OCI-LY1 (cell line): ENCODE measurements around the gene POU6F2.

Experiments used
- CTCF ChIP-seq: fragments of 200-600 bp; sonication (generic), shearing (Covaris generic); IDR thresholded peaks from 2 replicates; pipeline ENCODE4 v1.5.1; 2017; ENCODE audit warnings: mild to moderate bottlenecking, antibody characterized with exemption, low read length, moderate library complexity, mixed read lengths
- EZH2 ChIP-seq: fragments of 200-600 bp; sonication (generic), shearing (Covaris generic); IDR thresholded peaks from 2 replicates; pipeline ENCODE4 v1.8.0; 2017; ENCODE audit warnings: borderline replicate concordance, mixed run types, mild to moderate bottlenecking, antibody characterized with exemption, low read length, moderate library complexity, mixed read lengths

GRCh38 chr7:39184391-39184790 lies 206.7 kb downstream of the POU6F2 start:
- no peak for TF ChIP-seq CTCF
- no peak for TF ChIP-seq EZH2
